ENCODE data around the gene ABCA13. TPM values are rescaled to one million over a fixed set of nuclear protein-coding genes. Genes with fewer than 3 reads are reported as not detected.

The ABCA13 gene
- polyA plus RNA-seq, 1 of the 3 experiments (the other 2 are of a cell fraction) = not detected

GRCh38 chr7:48665353-48666135 is 494.3 kb downstream of the ABCA13 start:
- Histone ChIP-seq H3F3A (replicated peaks; ENCODE audit: insufficient read depth) (no peaks in the 10 kb centered on the region), H3K9ac (no peak overlapping the region), H3K27ac (ENCODE audit: low read depth in 2 of 2, low read length in 1 of 2) (no peak overlapping the region), H2AFZ (ENCODE audit: low read depth) (no peak overlapping the region), H3K9me2 (no peaks in the 10 kb centered on the region), H3K36me3 (replicated peaks in 1 of 2; ENCODE audit: control insufficient read depth in 1 of 2, insufficient read depth in 2 of 2, low read length in 1 of 2) (no peaks in the 10 kb centered on the region), H3K27me3 (ENCODE audit: insufficient read depth) (no peaks in the 10 kb centered on the region), H3K9me3 (no peaks in the 10 kb centered on the region), H3K4me2 (no peak overlapping the region), H3K4me3 (ENCODE audit: low read depth in 2 of 2, low read length in 1 of 2) (no peak overlapping the region), H4K20me1 (ENCODE audit: insufficient read depth) (no peaks in the 10 kb centered on the region), H3K79me2 (ENCODE audit: insufficient read depth) (no peaks in the 10 kb centered on the region), H3K4me1 (ENCODE audit: control insufficient read depth in 1 of 2, insufficient read depth in 2 of 2, low read depth in 1 of 2, low read length in 1 of 2) (no peaks in the 10 kb centered on the region)
- ChIA-PET POLR2A (no interaction called here), CTCF (interaction anchor here (1.6 kb wide), 1 partner anchor 9 kb away, joined by 7 read pairs; no protein-coding TSS in a partner anchor)
- no peak for TF ChIP-seq TAF1 (IDR thresholded peaks at IDR 0.05; ENCODE audit: borderline replicate concordance, low read depth, low read length)
- no peak for TF ChIP-seq FOXJ3 (CRISPR knock-in tag; IDR thresholded peaks at IDR 0.05)
- no peak for TF ChIP-seq MEF2A (IDR thresholded peaks at IDR 0.05; ENCODE audit: borderline replicate concordance, low read depth)
- no peak for TF ChIP-seq MXI1 (IDR thresholded peaks at IDR 0.05; ENCODE audit: low read depth, low read length)
- TF ChIP-seq, protein P1, sequence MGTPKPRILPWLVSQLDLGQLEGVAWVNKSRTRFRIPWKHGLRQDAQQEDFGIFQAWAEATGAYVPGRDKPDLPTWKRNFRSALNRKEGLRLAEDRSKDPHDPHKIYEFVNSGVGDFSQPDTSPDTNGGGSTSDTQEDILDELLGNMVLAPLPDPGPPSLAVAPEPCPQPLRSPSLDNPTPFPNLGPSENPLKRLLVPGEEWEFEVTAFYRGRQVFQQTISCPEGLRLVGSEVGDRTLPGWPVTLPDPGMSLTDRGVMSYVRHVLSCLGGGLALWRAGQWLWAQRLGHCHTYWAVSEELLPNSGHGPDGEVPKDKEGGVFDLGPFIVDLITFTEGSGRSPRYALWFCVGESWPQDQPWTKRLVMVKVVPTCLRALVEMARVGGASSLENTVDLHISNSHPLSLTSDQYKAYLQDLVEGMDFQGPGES (IDR thresholded peaks at IDR 0.05; ENCODE audit: low read depth, low read length) = no peak
- no peak for TF ChIP-seq PBX3 (IDR thresholded peaks at IDR 0.05)
- TF ChIP-seq TCF12 (IDR thresholded peaks at IDR 0.05) = no peak
- TF ChIP-seq, protein P2, sequence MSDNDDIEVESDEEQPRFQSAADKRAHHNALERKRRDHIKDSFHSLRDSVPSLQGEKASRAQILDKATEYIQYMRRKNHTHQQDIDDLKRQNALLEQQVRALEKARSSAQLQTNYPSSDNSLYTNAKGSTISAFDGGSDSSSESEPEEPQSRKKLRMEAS (IDR thresholded peaks at IDR 0.05; ENCODE audit: low read depth) = no peak
- DNase-seq = no peak
- WGBS (ENCODE audit: low lambda C conversion rate) = 3% methylated on average over 4 of the region's 4 CpGs

GRCh38 chr7:48667407-48667806 is 496.1 kb downstream of the ABCA13 start:
- H3K9ac ChIP-seq = no peak overlapping the region
- H4K20me1 ChIP-seq (ENCODE audit: insufficient read depth) = no peaks in the 10 kb centered on the region
- DNase-seq = no peak
- POLR2A ChIA-PET = no interaction called here
- no peaks in the 10 kb centered on the region for H3K36me3 ChIP-seq (replicated peaks in 1 of 2; ENCODE audit: control insufficient read depth in 1 of 2, insufficient read depth in 2 of 2, low read length in 1 of 2)
- H3K4me1 ChIP-seq (ENCODE audit: control insufficient read depth in 1 of 2, insufficient read depth in 2 of 2, low read depth in 1 of 2, low read length in 1 of 2) = no peaks in the 10 kb centered on the region
- H3K9me2 ChIP-seq = no peaks in the 10 kb centered on the region
- CTCF ChIA-PET = no interaction called here
- H3F3A ChIP-seq (replicated peaks; ENCODE audit: insufficient read depth) = no peaks in the 10 kb centered on the region
- 0% methylated on average over 1 of the region's 1 CpG for WGBS (ENCODE audit: low lambda C conversion rate)
- H2AFZ ChIP-seq (ENCODE audit: low read depth) = no peak overlapping the region
- H3K27me3 ChIP-seq (ENCODE audit: insufficient read depth) = no peaks in the 10 kb centered on the region
- no peak overlapping the region for H3K4me3 ChIP-seq (ENCODE audit: low read depth in 2 of 2, low read length in 1 of 2)
- no peaks in the 10 kb centered on the region for H3K9me3 ChIP-seq
- TF ChIP-seq, protein P1 (IDR thresholded peaks at IDR 0.05; ENCODE audit: low read depth, low read length) = no peak
- TF ChIP-seq SMC3 (IDR thresholded peaks at IDR 0.05; ENCODE audit: low read depth, low read length) = no peak
- TF ChIP-seq EZH2phosphoT487 (IDR thresholded peaks at IDR 0.05; ENCODE audit: borderline replicate concordance, low read depth) = no peak
- no peak for TF ChIP-seq EP300 (IDR thresholded peaks at IDR 0.05; ENCODE audit: borderline replicate concordance in 1 of 2, low read depth in 1 of 2, low read length in 1 of 2)
- no peak for TF ChIP-seq POLR2AphosphoS5 (IDR thresholded peaks at IDR 0.05; ENCODE audit: low read depth, low read length)
- TF ChIP-seq YY1 (IDR thresholded peaks at IDR 0.05; ENCODE audit: low read depth) = no peak
- TF ChIP-seq SIN3A (IDR thresholded peaks at IDR 0.05; ENCODE audit: borderline replicate concordance, low read depth, low read length) = no peak
- H3K4me2 ChIP-seq = no peak overlapping the region
- no peak overlapping the region for H3K27ac ChIP-seq (ENCODE audit: low read depth in 2 of 2, low read length in 1 of 2)
- no peaks in the 10 kb centered on the region for H3K79me2 ChIP-seq (ENCODE audit: insufficient read depth)
